GM23338 (cell line): Measurements from ENCODE around the gene ABAT.

Experiments used
- CTCF ChIP-seq, 2 experiments: fragments of 200-600 bp in 1 of 2; sonication (generic) in 1 of 2; conservative IDR thresholded peaks; 2 replicates each; pipeline versions ENCODE4 v1.5.1 to v1.6.1; 2016 to 2017; ENCODE audit warnings: antibody characterized with exemption in 2 of 2, low read depth in 2 of 2, mild to moderate bottlenecking in 2 of 2, moderate library complexity in 1 of 2
- ETS1 ChIP-seq: IDR thresholded peaks from 2 replicates; pipeline ENCODE4 v1.6.1; 2016; ENCODE audit warnings: antibody characterized with exemption
- EZH2 ChIP-seq: fragments of 200-600 bp; sonication (generic); IDR thresholded peaks from one replicate; pipeline ENCODE4 v1.8.0; 2017; ENCODE audit warnings: antibody characterized with exemption, mild to moderate bottlenecking, low read depth; ENCODE audit not compliant: unreplicated experiment
- EZH2phosphoT487 ChIP-seq: fragments of 200-600 bp; sonication (generic); IDR thresholded peaks from one replicate; pipeline ENCODE4 v1.8.1; 2018; ENCODE audit warnings: antibody characterized with exemption; ENCODE audit not compliant: unreplicated experiment
- JUNB ChIP-seq: IDR thresholded peaks from one replicate; pipeline ENCODE4 v1.6.1; 2016; ENCODE audit warnings: antibody characterized with exemption; ENCODE audit not compliant: unreplicated experiment
- POLR2AphosphoS5 ChIP-seq: IDR thresholded peaks from 2 replicates; pipeline ENCODE4 v1.6.1; 2016; ENCODE audit warnings: antibody characterized with exemption, low read depth
- REST ChIP-seq: IDR thresholded peaks from one replicate; pipeline ENCODE4 v1.6.1; 2018; ENCODE audit warnings: antibody characterized with exemption; ENCODE audit not compliant: unreplicated experiment
- STAT1 ChIP-seq: IDR thresholded peaks from one replicate; pipeline ENCODE4 v1.6.1; 2016; ENCODE audit warnings: antibody characterized with exemption; ENCODE audit not compliant: unreplicated experiment
- ZNF331 ChIP-seq: fragments of 250-450 bp; sonication (Bioruptor Pico); IDR thresholded peaks from 2 replicates; pipeline ENCODE4 v1.5.0; 2020; ENCODE audit warnings: low read depth, mild to moderate bottlenecking, moderate library complexity

- no peak for TF ChIP-seq CTCF (conservative IDR thresholded peaks at IDR 0.05; ENCODE audit: low read depth in 2 of 2)
- no peak for TF ChIP-seq EZH2phosphoT487
- no peak for TF ChIP-seq REST
- TF ChIP-seq POLR2AphosphoS5 = no peak
- TF ChIP-seq EZH2 = no peak
- TF ChIP-seq STAT1 = no peak
- no peak for TF ChIP-seq ETS1
- TF ChIP-seq JUNB = no peak
- no peak for TF ChIP-seq ZNF331 (CRISPR knock-in tag)
Measured at GRCh38 chr16:8642146-8642545, 32.3 kb upstream of the ABAT start.
